PFSK-1 (cell line): Measurements from ENCODE around the gene KDM5D.

Source experiments
- FOXP2 ChIP-seq: optimal IDR thresholded peaks from 2 replicates; pipeline ENCODE3; 2011; ENCODE audit warnings: borderline replicate concordance, control low read depth, inconsistent platforms; ENCODE audit not compliant: insufficient read depth; ENCODE audit errors: extremely low read length, extremely low read depth
- POLR2AphosphoS5 ChIP-seq: IDR thresholded peaks from 2 replicates; pipeline ENCODE4 v1.6.1; 2012; ENCODE audit warnings: low read depth, mild to moderate bottlenecking, control low read depth, low read length, moderate library complexity
- REST ChIP-seq, 2 experiments: IDR thresholded peaks; 2 replicates each; pipeline versions ENCODE4 v1.6.1 to v1.8.0; 2011 to 2012; ENCODE audit warnings: low read depth in 2 of 2, low read length in 2 of 2, control low read depth in 1 of 2, inconsistent platforms in 1 of 2, mild to moderate bottlenecking in 1 of 2, moderate library complexity in 1 of 2; ENCODE audit not compliant: insufficient read depth in 1 of 2
- SIN3A ChIP-seq: IDR thresholded peaks from 2 replicates; pipeline ENCODE4 v1.6.1; 2012; ENCODE audit warnings: mild to moderate bottlenecking, low read length, moderate library complexity, borderline replicate concordance; ENCODE audit not compliant: insufficient read depth

GRCh38 chrY:19717146-19717545, 27.4 kb downstream of the KDM5D start:
- no peak for TF ChIP-seq REST (IDR thresholded peaks at IDR 0.05; ENCODE audit: insufficient read depth in 1 of 2, low read depth in 2 of 2, low read length in 2 of 2)
- no peak for TF ChIP-seq POLR2AphosphoS5
- no peak for TF ChIP-seq SIN3A
- TF ChIP-seq FOXP2: no peak
